ENCODE data around the gene TRIM43B.
"Not testable (repeated sequence)": the region's sequence is repeated elsewhere in the genome, so short reads cannot be mapped to it uniquely, and the experiment has no call there.

TRIM43B gene

DNA sequence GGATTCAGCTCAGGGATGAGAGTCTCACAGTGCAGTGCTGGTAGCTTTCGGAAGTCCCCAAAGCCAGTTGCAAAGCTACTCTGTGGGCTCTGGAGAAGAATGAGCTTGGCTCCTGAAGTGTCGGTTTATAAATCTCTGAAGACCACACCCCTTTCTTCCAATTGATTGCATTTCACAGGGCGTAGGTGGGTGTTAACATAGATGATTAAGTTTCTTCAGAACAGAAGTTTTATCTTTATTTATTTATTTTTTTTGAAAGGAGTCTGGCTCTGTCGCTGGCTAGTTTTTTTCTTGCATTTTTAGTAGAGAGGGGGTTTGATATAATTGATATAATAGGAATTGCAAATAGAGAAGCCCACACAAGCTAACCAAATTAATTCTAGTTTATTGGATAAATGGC is at the start of gene TRIM43B:
TRIM43B (minus strand) TSS at position 101 of the 400 bp plus-strand sequence. CDS start 2,040 bp downstream, outside the sequence.
- not testable (repeated sequence) for H2AFZ ChIP-seq (ENCODE audit: low read depth, low read length); H3K4me3 ChIP-seq (ENCODE audit: low read length); H3K9me3 ChIP-seq (ENCODE audit: low read length); H3K27me3 ChIP-seq (ENCODE audit: insufficient read depth, low read length); H3K36me3 ChIP-seq (ENCODE audit: insufficient read depth, low read length); H3K4me1 ChIP-seq (ENCODE audit: insufficient read depth, low read length)

DNA sequence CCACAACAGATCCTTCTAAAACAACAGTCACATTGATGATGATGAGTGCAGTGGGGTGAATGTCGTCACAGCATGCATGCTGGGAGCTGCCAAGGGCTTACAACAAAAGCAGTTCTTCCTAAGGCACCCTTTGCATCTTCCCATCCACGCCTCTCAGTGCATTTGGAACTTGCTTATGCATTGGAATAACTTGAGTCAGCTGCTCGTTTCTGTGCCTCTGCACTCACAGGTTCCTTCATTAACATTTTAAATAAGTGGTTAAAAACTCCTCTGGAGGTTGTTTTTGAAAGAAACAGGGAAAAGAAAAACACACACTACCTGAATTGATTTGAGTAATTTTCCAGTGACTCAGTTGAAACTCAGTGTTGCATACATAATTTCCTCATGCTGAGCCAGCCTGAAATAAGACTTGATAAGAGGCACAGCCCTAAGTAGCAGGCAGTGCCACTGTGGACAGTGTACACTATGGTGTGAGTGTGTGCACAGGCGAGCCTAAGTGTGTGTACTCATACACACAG is 46.8 kb upstream of the TRIM43B start:
- Histone ChIP-seq H3K4me1 (ENCODE audit: insufficient read depth, low read length) (no peaks in the 10 kb centered on the region), H2AFZ (ENCODE audit: low read depth, low read length) (no peak overlapping the region), H3K9me3 (ENCODE audit: low read length) (no peaks in the 10 kb centered on the region), H3K27me3 (ENCODE audit: insufficient read depth, low read length) (no peaks in the 10 kb centered on the region), H3K36me3 (ENCODE audit: insufficient read depth, low read length) (no peaks in the 10 kb centered on the region), H3K4me3 (ENCODE audit: low read length) (no peak overlapping the region)

DNA sequence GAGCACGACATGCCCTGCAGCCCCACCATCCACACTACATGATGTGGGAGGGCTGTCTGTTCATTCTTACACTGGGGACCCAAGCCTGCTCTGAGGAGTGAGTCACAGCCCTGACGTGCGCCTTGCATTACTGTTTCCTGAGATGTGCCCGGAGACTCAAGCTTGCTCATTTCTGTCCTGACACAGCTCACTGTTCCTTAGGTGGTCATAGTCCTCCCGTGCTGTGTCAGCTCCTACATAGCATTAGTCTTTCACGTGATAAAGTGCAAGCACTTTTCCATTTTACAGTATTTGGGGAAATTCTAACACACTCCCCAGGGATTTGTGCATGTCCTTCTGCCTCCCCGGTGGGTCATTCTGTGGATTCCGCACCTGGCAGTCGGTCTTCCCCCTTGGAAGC is 46.2 kb upstream of the TRIM43B start:
- Histone ChIP-seq H3K9me3 (ENCODE audit: low read length) (no peaks in the 10 kb centered on the region), H3K36me3 (ENCODE audit: insufficient read depth, low read length) (no peaks in the 10 kb centered on the region), H3K4me1 (ENCODE audit: insufficient read depth, low read length) (no peaks in the 10 kb centered on the region), H2AFZ (ENCODE audit: low read depth, low read length) (no peak overlapping the region), H3K4me3 (ENCODE audit: low read length) (no peak overlapping the region), H3K27me3 (ENCODE audit: insufficient read depth, low read length) (no peaks in the 10 kb centered on the region)

DNA sequence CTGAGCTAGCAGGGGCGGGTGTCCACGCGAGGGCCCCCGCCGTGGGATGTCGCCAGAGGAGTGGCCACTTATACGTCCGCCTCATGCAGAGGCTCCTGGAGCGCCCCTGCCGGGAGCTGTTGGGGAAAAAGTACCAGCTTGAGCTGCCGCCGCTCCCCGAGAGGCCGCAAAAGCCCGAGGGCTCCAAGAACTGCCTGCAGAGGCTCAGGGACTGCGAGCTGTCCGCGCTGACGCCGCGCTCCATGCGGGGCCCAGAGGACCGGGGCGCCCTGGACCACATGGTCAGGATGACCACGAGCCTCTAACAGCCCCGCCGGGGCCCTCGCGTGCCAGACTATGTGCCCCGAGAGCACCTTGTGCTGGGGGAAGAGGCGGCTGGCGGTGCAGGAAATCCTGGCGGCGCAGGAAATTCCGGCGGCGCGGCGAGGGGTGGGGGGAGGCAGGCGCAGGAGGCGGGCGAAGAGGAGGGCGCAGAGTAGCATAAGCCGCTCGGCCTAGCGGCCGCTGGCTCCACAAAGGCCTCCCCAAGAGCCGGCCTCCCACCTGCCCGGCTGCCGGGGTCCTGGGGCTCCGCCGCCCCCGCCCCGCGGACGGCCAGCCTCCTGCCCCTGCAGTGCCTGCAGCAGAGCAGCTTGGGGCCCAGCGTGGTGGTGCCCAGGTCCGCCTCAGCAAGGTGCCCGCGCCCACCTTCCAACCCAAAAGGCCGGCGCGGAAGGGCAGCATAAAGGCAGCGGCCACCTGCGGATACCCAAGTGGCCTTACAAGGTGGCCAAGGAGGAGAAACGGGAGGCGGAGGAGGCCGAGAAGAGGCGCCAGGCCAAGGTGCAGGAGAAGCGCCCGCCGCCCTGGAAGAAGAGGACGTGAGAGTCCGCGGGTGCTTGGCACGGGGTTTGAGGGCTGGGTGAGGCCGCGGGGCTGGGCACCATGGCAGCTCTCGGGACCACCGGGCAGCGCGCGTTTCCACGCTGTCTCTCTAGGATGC is 42.1 kb upstream of the TRIM43B start:
- Histone ChIP-seq H3K9me3 (ENCODE audit: low read length) (peaks cover 3% of the 10 kb centered on the region), H3K27me3 (ENCODE audit: insufficient read depth, low read length) (no peaks in the 10 kb centered on the region), H3K4me3 (ENCODE audit: low read length) (no peak overlapping the region), H2AFZ (ENCODE audit: low read depth, low read length) (no peak overlapping the region), H3K4me1 (ENCODE audit: insufficient read depth, low read length) (no peaks in the 10 kb centered on the region), H3K36me3 (ENCODE audit: insufficient read depth, low read length) (no peaks in the 10 kb centered on the region)

DNA sequence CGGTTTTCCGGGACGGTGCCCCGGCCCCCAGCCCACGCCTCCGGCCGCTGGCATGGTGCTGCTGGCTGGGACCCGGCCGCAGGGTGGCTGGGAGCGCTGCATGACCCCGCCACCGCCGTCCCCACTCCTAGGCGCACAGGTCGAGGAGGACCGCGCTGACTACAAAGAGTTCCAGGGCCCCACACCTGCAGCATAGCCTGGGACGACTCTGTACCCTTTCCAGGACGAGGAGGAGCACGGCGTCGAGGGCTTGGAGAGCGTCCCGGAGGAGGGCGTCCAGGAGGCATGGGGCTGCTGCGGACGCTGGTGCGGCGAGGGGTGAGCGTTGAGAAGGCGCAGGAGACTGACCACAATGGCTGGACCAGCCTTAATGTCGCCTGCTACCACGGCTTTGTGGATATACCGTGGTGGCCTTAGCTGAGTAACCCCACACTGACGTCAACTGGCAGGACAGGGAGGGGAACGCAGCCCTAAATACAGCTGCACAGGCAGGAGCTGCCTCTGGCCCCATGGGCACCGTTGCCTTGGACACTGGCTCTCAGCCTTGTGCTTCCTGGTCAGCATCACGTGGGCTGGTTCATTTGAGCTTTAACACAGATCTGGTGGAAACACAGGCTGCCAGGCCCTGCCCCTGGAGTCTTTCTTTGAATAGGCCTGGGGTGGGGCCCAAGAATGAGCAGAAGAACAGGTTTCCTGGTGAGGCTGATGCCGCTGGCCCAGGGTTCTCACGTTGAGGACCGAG is 40.9 kb upstream of the TRIM43B start:
- H3K4me3 ChIP-seq (ENCODE audit: low read length) = no peak overlapping the region
- no peak overlapping the region for H2AFZ ChIP-seq (ENCODE audit: low read depth, low read length)
- H3K4me1 ChIP-seq (ENCODE audit: insufficient read depth, low read length) = no peaks in the 10 kb centered on the region
- H3K9me3 ChIP-seq (ENCODE audit: low read length) = peaks cover 3% of the 10 kb centered on the region
- H3K27me3 ChIP-seq (ENCODE audit: insufficient read depth, low read length) = no peaks in the 10 kb centered on the region
- H3K36me3 ChIP-seq (ENCODE audit: insufficient read depth, low read length) = no peaks in the 10 kb centered on the region

DNA sequence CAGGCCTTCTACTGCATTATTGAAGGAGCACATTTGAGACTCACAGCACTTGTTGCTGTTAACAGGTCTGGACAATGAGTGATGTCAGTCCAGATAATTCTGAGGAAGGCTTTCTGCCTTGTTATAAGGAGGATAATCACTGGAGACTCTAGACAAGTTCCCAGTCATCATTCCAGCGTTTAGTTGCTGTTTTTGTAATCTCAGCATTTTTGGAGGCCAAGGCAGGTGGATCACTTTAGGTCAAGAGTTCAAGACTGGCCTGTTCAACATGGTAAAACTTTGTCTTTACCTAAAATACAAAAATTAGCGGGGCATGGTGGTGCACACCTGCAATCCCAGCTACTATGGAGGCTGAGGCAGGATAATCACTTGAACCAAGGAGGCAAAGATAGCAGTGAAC is 39.6 kb upstream of the TRIM43B start:
- no peaks in the 10 kb centered on the region for H3K36me3 ChIP-seq (ENCODE audit: insufficient read depth, low read length)
- H3K27me3 ChIP-seq (ENCODE audit: insufficient read depth, low read length) = no peaks in the 10 kb centered on the region
- no peaks in the 10 kb centered on the region for H3K4me1 ChIP-seq (ENCODE audit: insufficient read depth, low read length)
- H2AFZ ChIP-seq (ENCODE audit: low read depth, low read length) = no peak overlapping the region
- peaks cover 3% of the 10 kb centered on the region for H3K9me3 ChIP-seq (ENCODE audit: low read length)
- no peak overlapping the region for H3K4me3 ChIP-seq (ENCODE audit: low read length)

DNA sequence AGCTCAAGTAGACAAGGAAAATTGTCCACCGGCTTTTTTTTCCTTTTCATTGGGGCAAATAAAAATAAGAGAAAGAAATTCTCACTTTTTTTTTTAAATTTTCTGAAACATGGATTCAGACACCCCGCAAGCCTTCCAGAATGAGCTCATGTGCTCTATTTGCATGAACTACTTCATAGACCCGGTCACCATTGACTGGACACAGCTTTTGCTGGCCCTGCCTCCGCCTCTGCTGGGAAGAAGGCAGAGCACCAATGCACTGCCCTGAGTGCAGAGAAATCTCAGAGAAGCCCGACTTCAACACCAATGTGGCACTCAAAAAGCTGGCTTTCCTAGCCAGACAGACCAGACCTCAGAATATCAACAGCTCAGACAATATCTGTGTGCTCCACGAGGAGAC is 30.2 kb upstream of the TRIM43B start:
- no peak overlapping the region for H3K4me3 ChIP-seq (ENCODE audit: low read length)
- no peaks in the 10 kb centered on the region for H3K4me1 ChIP-seq (ENCODE audit: insufficient read depth, low read length)
- no peaks in the 10 kb centered on the region for H3K36me3 ChIP-seq (ENCODE audit: insufficient read depth, low read length)
- no peaks in the 10 kb centered on the region for H3K27me3 ChIP-seq (ENCODE audit: insufficient read depth, low read length)
- H3K9me3 ChIP-seq (ENCODE audit: low read length) = no peaks in the 10 kb centered on the region
- H2AFZ ChIP-seq (ENCODE audit: low read depth, low read length) = no peak overlapping the region

DNA sequence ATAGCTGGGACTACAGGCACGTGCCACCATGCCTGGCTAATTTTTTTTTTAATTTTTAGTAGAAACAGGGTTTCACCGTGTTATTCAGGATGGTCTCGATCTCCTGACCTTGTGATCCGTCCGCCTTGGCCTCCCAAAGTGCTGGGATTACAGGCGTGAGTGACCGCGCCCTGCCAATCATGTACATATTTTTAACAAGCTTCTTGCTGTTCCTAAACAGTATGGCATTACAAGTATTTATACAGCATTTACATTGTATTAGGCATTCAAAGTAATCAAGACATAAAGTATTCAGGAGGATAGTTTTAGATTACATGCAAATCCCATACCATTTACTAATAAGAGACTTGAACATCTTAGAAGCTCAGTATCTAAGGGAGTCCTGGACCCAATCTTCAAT is 29.7 kb upstream of the TRIM43B start:
- H3K36me3 ChIP-seq (ENCODE audit: insufficient read depth, low read length); H3K27me3 ChIP-seq (ENCODE audit: insufficient read depth, low read length); H3K9me3 ChIP-seq (ENCODE audit: low read length); H2AFZ ChIP-seq (ENCODE audit: low read depth, low read length); H3K4me3 ChIP-seq (ENCODE audit: low read length); H3K4me1 ChIP-seq (ENCODE audit: insufficient read depth, low read length): not testable (repeated sequence)

DNA sequence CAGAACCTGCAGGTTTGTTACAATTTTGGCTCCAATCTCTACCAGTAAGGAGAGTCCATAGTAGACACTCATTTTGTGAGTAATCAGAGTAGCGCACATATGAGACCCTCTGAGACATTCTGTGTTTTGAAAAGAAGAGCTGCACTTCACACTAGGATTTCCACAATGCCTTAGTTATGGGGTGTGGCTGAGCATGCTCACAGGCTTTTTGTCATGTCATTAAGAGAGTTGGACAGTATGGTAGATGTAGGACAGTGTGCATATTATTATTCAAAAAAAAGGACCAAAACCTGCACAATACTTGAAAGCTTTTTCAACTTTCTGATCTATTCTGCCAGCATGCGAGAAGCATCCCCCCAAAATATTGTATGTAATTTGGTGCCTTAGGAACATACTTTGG is 24.9 kb upstream of the TRIM43B start:
- H3K4me1 ChIP-seq (ENCODE audit: insufficient read depth, low read length) = no peaks in the 10 kb centered on the region
- H3K36me3 ChIP-seq (ENCODE audit: insufficient read depth, low read length) = no peaks in the 10 kb centered on the region
- no peaks in the 10 kb centered on the region for H3K27me3 ChIP-seq (ENCODE audit: insufficient read depth, low read length)
- H3K9me3 ChIP-seq (ENCODE audit: low read length) = no peaks in the 10 kb centered on the region
- no peak overlapping the region for H2AFZ ChIP-seq (ENCODE audit: low read depth, low read length)
- no peak overlapping the region for H3K4me3 ChIP-seq (ENCODE audit: low read length)

DNA sequence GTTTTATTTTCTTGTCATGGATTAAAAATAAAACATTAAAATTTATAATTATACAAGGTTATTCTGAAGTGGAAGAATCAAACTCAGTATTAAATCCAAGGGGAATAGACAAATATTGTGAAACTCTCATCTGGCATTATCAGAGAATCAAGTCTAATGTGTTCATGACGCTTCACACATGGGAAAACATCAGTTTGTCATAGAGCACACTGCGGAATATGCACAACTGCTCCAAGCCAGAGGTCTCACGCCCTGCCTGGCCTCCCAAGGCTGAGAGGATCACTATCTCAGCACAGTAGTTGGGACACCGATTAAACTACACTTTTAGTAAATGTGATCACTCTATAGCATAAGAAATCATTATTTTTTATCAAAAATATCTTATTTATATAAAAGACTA is 20.7 kb upstream of the TRIM43B start:
- Histone ChIP-seq H3K4me1 (ENCODE audit: insufficient read depth, low read length) (no peaks in the 10 kb centered on the region), H3K9me3 (ENCODE audit: low read length) (no peaks in the 10 kb centered on the region), H3K27me3 (ENCODE audit: insufficient read depth, low read length) (no peaks in the 10 kb centered on the region), H3K4me3 (ENCODE audit: low read length) (no peak overlapping the region), H2AFZ (ENCODE audit: low read depth, low read length) (no peak overlapping the region), H3K36me3 (ENCODE audit: insufficient read depth, low read length) (no peaks in the 10 kb centered on the region)

DNA sequence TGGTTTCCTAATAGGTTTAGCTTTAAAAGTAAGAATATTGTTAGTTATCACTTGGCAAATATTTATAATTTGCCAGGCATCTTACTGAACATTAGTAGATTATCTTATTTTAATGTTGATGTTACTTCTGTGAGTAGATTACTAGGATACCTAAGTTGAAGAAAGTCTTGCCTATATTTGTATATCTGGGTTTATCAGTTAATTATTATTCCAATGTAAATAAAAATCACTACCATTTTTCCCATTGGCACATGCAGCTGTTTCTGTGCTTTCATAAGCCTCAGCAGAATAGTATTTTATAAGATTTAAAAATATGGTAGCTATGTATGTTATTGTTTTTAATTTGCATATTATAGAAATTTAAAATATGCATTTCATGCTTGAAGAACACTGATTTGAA is 16.3 kb upstream of the TRIM43B start:
- Histone ChIP-seq H3K27me3 (ENCODE audit: insufficient read depth, low read length) (no peaks in the 10 kb centered on the region), H3K36me3 (ENCODE audit: insufficient read depth, low read length) (no peaks in the 10 kb centered on the region), H3K4me3 (ENCODE audit: low read length) (no peak overlapping the region), H2AFZ (ENCODE audit: low read depth, low read length) (no peak overlapping the region), H3K4me1 (ENCODE audit: insufficient read depth, low read length) (no peaks in the 10 kb centered on the region), H3K9me3 (ENCODE audit: low read length) (no peaks in the 10 kb centered on the region)

DNA sequence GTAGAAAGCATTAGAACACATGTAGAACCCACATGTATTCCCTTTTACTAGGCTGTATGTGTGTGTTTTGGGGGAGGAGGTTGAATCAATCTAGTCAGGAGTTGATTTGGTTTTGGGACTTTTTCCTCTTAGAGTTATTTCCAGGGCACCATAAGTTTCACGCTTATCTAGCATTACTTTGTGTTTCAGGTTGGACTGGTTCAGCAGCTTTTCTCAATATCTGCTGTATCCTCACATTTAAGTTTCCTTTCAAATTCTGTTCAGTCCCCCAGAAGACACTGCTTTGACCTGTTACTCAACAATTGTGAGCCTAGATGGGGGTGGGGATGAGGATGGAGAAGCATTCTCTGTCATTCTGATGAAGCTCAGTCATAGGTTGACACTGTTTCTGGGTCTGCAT is 7.5 kb upstream of the TRIM43B start:
- not testable (repeated sequence) for H3K27me3 ChIP-seq (ENCODE audit: insufficient read depth, low read length); H3K9me3 ChIP-seq (ENCODE audit: low read length); H3K36me3 ChIP-seq (ENCODE audit: insufficient read depth, low read length); H2AFZ ChIP-seq (ENCODE audit: low read depth, low read length); H3K4me1 ChIP-seq (ENCODE audit: insufficient read depth, low read length); H3K4me3 ChIP-seq (ENCODE audit: low read length)

DNA sequence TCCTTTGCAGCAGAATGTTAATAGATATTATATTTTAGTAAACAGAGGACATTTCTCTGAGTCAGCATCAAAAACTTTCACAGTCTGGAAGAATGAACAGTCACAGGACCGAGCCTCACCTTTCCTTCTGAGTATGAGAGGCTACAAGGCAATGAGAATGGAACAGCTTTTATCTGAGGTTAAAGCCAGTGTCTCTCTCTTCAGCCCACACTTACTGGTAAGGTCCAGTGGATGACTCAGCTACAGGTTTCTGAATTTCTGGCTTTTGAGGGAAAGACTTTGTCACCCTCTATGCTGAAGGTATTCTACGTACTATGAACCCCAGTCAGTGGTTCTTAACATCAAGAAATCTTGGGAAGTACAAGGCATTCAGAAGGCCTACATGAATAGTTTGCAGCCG is 9.5 kb downstream of the TRIM43B start:
- H3K4me3 ChIP-seq (ENCODE audit: low read length); H3K27me3 ChIP-seq (ENCODE audit: insufficient read depth, low read length); H2AFZ ChIP-seq (ENCODE audit: low read depth, low read length); H3K9me3 ChIP-seq (ENCODE audit: low read length); H3K36me3 ChIP-seq (ENCODE audit: insufficient read depth, low read length); H3K4me1 ChIP-seq (ENCODE audit: insufficient read depth, low read length): not testable (repeated sequence)
